HEK293 (cell line): ENCODE data around the gene HNRNPL.

ENCODE experiments used
- BCL11A ChIP-seq: fragments of 450-650 bp; formaldehyde crosslinking; IDR thresholded peaks from 2 replicates; pipeline ENCODE4 v1.5.1; 2016; ENCODE audit warnings: low read depth, missing biosample characterization, missing genetic modification characterization
- CTCF ChIP-seq: fragments of 450-650 bp; formaldehyde crosslinking; IDR thresholded peaks from 2 replicates; pipeline ENCODE4 v1.5.1; 2016; ENCODE audit warnings: missing biosample characterization, missing genetic modification characterization
- YY1 ChIP-seq: fragments of 450-650 bp; formaldehyde crosslinking; IDR thresholded peaks from 2 replicates; pipeline ENCODE4 v1.5.1; 2018; ENCODE audit warnings: missing biosample characterization, missing genetic modification characterization
- ZBTB26 ChIP-seq: fragments of 450-650 bp; formaldehyde crosslinking; optimal IDR thresholded peaks from 2 replicates; pipeline ENCODE3; 2016; ENCODE audit warnings: missing biosample characterization, mild to moderate bottlenecking, missing genetic modification characterization
- ZNF239 ChIP-seq: fragments of 450-650 bp; formaldehyde crosslinking; IDR thresholded peaks from 2 replicates; pipeline ENCODE4 v1.5.1; 2016; ENCODE audit warnings: missing biosample characterization, missing genetic modification characterization
- ZNF423 ChIP-seq: fragments of 450-650 bp; formaldehyde crosslinking; IDR thresholded peaks from 2 replicates; pipeline ENCODE4 v1.5.1; 2016; ENCODE audit warnings: missing biosample characterization, missing genetic modification characterization
- ZNF449 ChIP-seq: fragments of 450-650 bp; formaldehyde crosslinking; IDR thresholded peaks from 2 replicates; pipeline ENCODE4 v1.5.1; 2017; ENCODE audit warnings: missing biosample characterization, mild to moderate bottlenecking, missing genetic modification characterization, moderate library complexity

GRCh38 chr19:38894968-38895367 lies 45.2 kb upstream of the HNRNPL start:
- no peak for TF ChIP-seq CTCF (tag by site-specific recombination)
- TF ChIP-seq ZNF239: no peak
- TF ChIP-seq BCL11A (tag by site-specific recombination): no peak
- no peak for TF ChIP-seq YY1
- no peak for TF ChIP-seq ZNF449
- no peak for TF ChIP-seq ZNF423 (tag by site-specific recombination)
- TF ChIP-seq ZBTB26 (tag by site-specific recombination): no peak
